Lower leg skin (tissue), 4 donors: Measurements from ENCODE around the gene ATE1. TPM values are rescaled to one million over a fixed set of nuclear protein-coding genes. Genes with fewer than 3 reads are reported as not detected.

Source experiments
- DNase-seq, 2 donors: peaks; one replicate each; pipeline ENCODE4 v3.0.0-alpha.2; 2019; ENCODE audit warnings: low spot score in 2 of 2
- H3K4me3 ChIP-seq: fragments of 200-600 bp; sonication (generic); 2 replicates; pipeline ENCODE4 v1.5.1; 2017; ENCODE audit warnings: mild to moderate bottlenecking, low read depth; ENCODE audit not compliant: poor library complexity, severe bottlenecking
- POLR2A ChIP-seq, 2 donors: fragments of 450-650 bp; IDR thresholded peaks; one replicate each; pipeline ENCODE4 v1.6.1; 2016 to 2017; ENCODE audit warnings: antibody characterized with exemption in 2 of 2, mild to moderate bottlenecking in 1 of 2, moderate library complexity in 1 of 2
- WGBS, 2 donors: methylation state at CpG; one replicate each; pipeline ENCODE4 v1.1.5; 2018; 5-methylcytosine and 5-hydroxymethylcytosine counted together
- intact Hi-C: fragments of 100-400 bp; cut with DNase I; formaldehyde crosslinking; loops from one replicate; pipeline ENCODE4 v1.15.0; 2023; ENCODE audit warnings: low total_unique reads
- total RNA-seq, 4 donors: library from RNA; depleted of rRNA; stranded (reverse); fragments of >200 nt; gene quantifications; one replicate each; pipeline ENCODE4 v1.1.0, GENCODE V29; 2016
- TF ChIP-seq, protein P1 (sequence below), 3 donors: fragments of 450-650 bp; IDR thresholded peaks; one replicate each; pipeline ENCODE4 v1.5.1; 2016; ENCODE audit warnings: antibody characterized with exemption in 3 of 3, mild to moderate bottlenecking in 3 of 3, moderate library complexity in 2 of 3

Gene ATE1
- total RNA-seq, 4 donors from 2014 or later: 11.5 to 22.2 (median 18.2) TPM

DNA sequence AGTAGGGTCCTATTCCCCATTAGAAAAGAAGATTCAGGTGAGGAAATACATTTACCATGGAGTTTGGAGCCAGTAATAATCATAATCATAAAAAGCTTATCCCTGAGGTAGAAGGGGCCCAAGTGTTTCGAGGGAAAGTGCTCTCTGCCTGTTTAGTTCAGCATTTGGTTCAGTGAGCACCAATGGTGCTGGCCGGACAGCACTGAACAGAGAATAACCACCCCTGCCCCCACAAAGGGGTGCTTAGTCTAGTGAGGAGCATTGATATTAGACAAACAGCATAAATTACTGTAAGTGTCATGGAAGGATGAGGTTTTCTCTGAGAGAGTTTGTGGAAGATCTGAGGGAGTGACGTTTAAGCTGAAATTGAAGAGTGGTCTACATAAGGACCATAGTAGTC lies 21.6 kb upstream of the ATE1 start:
- no peak for TF ChIP-seq POLR2A (IDR thresholded peaks at IDR 0.05)
- TF ChIP-seq, protein P1, sequence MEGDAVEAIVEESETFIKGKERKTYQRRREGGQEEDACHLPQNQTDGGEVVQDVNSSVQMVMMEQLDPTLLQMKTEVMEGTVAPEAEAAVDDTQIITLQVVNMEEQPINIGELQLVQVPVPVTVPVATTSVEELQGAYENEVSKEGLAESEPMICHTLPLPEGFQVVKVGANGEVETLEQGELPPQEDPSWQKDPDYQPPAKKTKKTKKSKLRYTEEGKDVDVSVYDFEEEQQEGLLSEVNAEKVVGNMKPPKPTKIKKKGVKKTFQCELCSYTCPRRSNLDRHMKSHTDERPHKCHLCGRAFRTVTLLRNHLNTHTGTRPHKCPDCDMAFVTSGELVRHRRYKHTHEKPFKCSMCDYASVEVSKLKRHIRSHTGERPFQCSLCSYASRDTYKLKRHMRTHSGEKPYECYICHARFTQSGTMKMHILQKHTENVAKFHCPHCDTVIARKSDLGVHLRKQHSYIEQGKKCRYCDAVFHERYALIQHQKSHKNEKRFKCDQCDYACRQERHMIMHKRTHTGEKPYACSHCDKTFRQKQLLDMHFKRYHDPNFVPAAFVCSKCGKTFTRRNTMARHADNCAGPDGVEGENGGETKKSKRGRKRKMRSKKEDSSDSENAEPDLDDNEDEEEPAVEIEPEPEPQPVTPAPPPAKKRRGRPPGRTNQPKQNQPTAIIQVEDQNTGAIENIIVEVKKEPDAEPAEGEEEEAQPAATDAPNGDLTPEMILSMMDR (IDR thresholded peaks at IDR 0.05): no peak
- peak in 1 of 2 donors; percentile 12 for DNase-seq
- WGBS, 2 donors: 90 to 93% methylated on average over 3 of the region's 3 CpGs
- H3K4me3 ChIP-seq: no peak overlapping the region
- intact Hi-C loops: no loop called here

DNA sequence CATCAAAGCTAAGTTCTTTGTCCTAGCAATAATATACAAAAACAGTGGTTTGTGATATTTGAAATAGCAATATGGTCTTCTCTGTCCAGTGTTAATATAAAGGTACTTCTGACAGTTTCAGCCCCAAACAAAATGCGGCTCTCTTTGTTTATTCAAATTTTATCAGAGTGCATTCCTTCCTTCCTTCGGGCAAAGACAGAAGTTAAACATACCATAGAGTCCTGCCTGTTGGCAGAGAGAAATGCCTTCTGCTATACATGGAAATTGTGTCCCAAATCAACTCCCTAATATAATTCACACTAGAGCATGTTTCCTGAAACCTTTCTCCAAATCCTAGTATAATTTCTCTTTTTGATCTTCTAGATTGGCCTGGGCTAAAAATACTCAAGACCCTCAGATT lies 21.2 kb upstream of the ATE1 start:
- 61 to 65% methylated on average over 2 of the region's 2 CpGs for WGBS, 2 donors
- H3K4me3 ChIP-seq: no peak overlapping the region
- TF ChIP-seq POLR2A (IDR thresholded peaks at IDR 0.05): no peak
- TF ChIP-seq, protein P1 (IDR thresholded peaks at IDR 0.05): no peak
- intact Hi-C loops: no loop called here
- no peak for DNase-seq

DNA sequence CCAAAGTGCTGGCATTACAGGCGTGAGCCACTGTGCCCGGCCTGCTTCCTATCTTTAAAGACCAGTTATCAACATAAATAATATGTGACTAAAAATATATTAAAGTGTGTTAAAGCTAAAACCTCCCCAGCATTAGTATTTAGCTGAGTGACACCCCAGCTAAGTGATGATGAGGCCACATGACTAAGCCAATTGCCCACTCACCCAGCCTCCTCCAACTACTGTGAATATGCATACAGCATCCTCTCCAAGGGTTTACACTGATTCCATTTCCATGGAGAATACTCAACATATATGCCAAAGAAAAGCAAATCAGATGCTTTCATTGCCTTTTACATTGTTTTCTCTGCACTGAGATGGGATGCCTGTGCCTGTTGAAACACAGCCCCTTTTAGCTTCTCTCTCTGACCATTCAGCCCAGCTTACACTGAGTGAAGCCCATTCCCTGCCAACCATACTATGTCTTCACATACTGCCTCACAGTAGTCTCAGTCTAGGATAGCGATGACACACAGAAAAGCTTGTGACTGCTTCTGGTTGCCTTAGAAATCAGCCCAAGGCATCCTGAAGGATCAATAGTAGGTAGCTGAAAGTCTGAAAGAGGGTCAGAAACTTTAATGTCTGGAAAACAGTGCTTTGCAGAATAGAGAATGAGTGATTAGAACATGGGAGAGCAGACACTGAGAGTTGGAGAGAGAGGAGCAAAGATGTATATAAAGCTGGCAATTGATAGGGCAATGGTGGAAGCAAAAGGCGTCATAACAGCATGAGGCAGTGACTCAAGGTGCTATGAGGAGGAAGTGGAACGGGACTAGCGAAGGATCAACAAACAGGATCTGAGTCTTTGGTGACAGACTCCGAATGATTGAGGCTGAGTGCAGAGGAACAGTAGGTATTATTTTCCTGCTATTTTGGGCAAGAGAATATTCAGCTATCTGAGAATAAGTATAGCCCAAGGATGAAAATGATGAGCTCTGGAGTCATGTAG lies 19.8 kb upstream of the ATE1 start:
- TF ChIP-seq POLR2A (IDR thresholded peaks at IDR 0.05): no peak
- TF ChIP-seq, protein P1 (IDR thresholded peaks at IDR 0.05): no peak
- DNase-seq: peak in 1 of 2 donors; percentile 39
- WGBS, 2 donors: 83 to 91% methylated on average over 7 of the region's 7 CpGs
- no peak overlapping the region for H3K4me3 ChIP-seq
- intact Hi-C loops: no loop called here

DNA sequence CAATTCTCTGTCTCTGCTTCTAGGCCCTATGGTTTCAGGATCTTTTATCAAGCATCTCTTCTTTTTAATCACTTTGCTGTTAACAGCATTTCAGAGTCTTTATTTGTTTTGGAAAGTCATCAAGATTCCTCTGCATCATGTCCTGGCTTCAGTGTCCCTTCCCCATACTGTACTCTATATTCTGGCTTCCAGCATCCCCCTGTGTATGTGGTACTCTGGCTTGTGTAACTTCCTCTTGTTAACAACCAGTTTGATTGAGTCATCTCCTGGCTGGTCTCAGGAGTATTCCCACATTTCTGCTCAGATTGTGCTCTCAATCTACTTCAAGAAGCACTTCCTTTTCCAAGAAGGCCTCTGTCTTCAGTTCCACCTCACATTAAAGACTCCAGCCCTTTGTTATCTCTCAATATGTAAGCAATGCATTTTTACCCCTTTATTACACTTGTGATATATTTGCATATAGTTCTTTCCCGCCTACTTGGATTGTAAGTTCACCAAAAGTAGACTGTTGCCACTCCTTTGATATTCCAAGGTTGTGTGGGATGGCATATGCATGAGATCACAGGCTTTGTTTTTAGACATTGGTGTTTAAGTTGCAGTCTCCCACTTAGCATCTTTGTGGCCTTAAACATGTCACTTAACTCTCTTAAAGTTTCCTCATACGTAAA lies 15.1 kb upstream of the ATE1 start:
- 71 to 92% methylated on average over 2 of the region's 2 CpGs for WGBS, 2 donors
- no peak overlapping the region for H3K4me3 ChIP-seq
- DNase-seq: peak in 1 of 2 donors; percentile 29
- intact Hi-C loops: no loop called here
- TF ChIP-seq, protein P1 (IDR thresholded peaks at IDR 0.05): no peak
- no peak for TF ChIP-seq POLR2A (IDR thresholded peaks at IDR 0.05)

DNA sequence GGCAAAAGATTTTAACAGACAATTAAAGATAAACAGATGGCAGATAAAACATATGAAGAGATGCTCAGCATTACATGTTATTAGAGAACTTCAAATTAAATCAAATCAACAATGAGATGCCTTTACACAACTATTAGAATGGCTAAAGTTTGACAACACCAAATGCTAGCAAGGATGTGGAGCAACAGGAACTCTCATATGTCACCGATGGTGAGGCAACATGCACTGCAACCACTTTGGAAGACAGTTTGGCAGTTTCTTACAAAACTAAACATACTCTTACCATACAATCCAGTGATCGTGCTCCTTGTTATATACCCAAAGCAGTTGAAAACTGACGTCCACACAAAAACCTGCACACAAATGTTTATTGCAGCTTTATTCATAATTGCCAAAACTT lies 13.7 kb upstream of the ATE1 start:
- H3K4me3 ChIP-seq: no peak overlapping the region
- 93 to 98% methylated on average over 3 of the region's 3 CpGs for WGBS, 2 donors
- TF ChIP-seq, protein P1 (IDR thresholded peaks at IDR 0.05): no peak
- no peak for TF ChIP-seq POLR2A (IDR thresholded peaks at IDR 0.05)
- no peak for DNase-seq
- intact Hi-C loops: no loop called here
